HEK293T (cell line): ENCODE results near the gene ZDHHC9.

Source experiments
- BHLHE40 ChIP-seq: fragments of 450-650 bp; IDR thresholded peaks from 2 replicates; pipeline ENCODE4 v1.6.1; 2016; ENCODE audit warnings: mild to moderate bottlenecking, moderate library complexity, borderline replicate concordance
- ELF4 ChIP-seq: fragments of 450-650 bp; IDR thresholded peaks from 2 replicates; pipeline ENCODE4 v1.6.1; 2017; ENCODE audit warnings: antibody characterized with exemption
- FOXA1 ChIP-seq: fragments of 450-650 bp; IDR thresholded peaks from 2 replicates; pipeline ENCODE4 v1.6.1; 2016; ENCODE audit warnings: mild to moderate bottlenecking
- FOXK2 ChIP-seq: fragments of 450-650 bp; IDR thresholded peaks from 2 replicates; pipeline ENCODE4 v1.6.1; 2016; ENCODE audit warnings: mild to moderate bottlenecking
- FOXM1 ChIP-seq: fragments of 450-650 bp; IDR thresholded peaks from 2 replicates; pipeline ENCODE4 v1.6.1; 2017; ENCODE audit warnings: mild to moderate bottlenecking, borderline replicate concordance
- HDGF ChIP-seq: fragments of 450-650 bp; IDR thresholded peaks from 2 replicates; pipeline ENCODE4 v1.6.1; 2017; ENCODE audit warnings: antibody characterized with exemption, borderline replicate concordance
- NFRKB ChIP-seq: fragments of 450-650 bp; IDR thresholded peaks from 2 replicates; pipeline ENCODE4 v1.6.1; 2016; ENCODE audit warnings: mild to moderate bottlenecking, moderate library complexity
- PKNOX1 ChIP-seq: fragments of 450-650 bp; IDR thresholded peaks from 2 replicates; pipeline ENCODE4 v1.6.1; 2016
- SP1 ChIP-seq: fragments of 450-650 bp; IDR thresholded peaks from 2 replicates; pipeline ENCODE4 v1.6.1; 2017
- TARDBP ChIP-seq: fragments of 450-650 bp; IDR thresholded peaks from 2 replicates; pipeline ENCODE4 v1.6.1; 2016
- ZNF384 ChIP-seq: fragments of 450-650 bp; IDR thresholded peaks from 2 replicates; pipeline ENCODE4 v1.6.1; 2016

GRCh38 chrX:129760981-129761380 lies 82.7 kb downstream of the ZDHHC9 start:
- TF ChIP-seq FOXM1 (no peak), FOXK2 (no peak), SP1 (no peak), ZNF384 (no peak), BHLHE40 (no peak), FOXA1 (no peak), TARDBP (no peak), ELF4 (no peak), NFRKB (no peak), PKNOX1 (no peak), HDGF (no peak)
